NCI-H748 treated with DMSO at 0.1 percent for 48 hours (cell line): Measurements from ENCODE around the gene TMEM253.
A peak's percentile ranks its signal among the peaks of the same experiment; 100 is the strongest.

ENCODE experiments used
- DNase-seq: peaks from one replicate; lab custom pipeline; 2025; lab: John Stamatoyannopoulos, UW

TMEM253 gene

DNA sequence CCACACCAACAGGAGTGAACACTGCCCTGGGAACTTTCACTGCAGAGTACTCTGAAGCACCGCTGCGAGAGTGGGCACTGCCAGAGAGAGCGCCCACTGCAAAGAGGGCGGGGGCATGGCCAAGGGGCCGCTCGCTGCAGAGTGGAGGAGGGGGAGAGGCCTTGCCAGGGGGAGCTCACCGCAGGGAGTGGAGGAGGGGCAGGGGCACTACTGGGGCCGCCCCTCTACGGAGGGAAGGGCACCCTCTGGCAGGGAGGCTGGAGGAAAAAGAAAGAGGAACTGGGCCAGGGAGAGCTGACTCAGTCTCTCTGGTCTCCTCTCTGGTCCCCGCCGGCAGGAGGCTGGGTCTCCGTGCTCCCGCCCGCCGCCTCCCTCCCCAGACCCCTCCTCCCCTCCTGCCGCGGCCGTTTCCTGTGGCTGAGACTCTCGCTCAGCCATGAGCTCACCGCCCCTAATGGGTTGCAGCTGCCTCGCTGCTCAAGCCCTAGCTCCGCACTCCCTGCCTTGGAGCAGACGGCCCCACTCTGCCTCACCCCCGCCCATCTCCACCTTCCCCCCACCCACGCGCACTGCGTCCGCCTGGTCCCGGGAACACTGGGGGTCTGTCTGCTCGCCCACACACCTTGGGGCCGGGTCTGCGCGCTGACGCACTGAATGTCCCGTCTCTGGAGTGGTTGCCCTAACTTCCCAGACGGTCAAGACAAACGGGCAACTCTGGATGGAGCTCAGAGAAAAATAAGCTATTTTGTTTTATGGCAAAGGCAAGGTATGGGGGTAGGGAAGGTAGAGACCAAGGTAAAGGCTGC lies 29.4 kb upstream of the TMEM253 start:
- peak; percentile 58 for DNase-seq

DNA sequence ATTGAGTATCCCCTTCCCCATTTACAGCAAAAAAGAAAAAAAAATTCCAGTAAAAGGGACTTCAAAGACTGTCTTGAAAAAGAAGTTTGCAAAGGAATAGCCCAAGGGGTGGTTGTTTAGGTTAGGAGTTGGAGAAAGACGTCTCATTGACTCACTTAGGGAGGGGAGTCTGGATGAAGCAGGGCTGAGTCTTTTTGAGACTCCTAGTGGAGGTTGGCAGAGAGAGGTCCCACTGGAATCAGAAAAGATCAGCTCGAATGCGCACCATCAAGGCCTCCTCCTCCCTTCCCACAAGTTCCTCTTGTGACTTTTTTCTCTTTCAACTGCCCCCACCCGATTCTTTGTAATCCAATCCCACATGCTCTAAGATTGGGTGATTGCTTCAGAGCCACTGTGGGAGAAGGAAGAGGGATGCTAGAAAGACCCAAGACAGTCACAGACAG lies 28.8 kb upstream of the TMEM253 start:
- no peak for DNase-seq

DNA sequence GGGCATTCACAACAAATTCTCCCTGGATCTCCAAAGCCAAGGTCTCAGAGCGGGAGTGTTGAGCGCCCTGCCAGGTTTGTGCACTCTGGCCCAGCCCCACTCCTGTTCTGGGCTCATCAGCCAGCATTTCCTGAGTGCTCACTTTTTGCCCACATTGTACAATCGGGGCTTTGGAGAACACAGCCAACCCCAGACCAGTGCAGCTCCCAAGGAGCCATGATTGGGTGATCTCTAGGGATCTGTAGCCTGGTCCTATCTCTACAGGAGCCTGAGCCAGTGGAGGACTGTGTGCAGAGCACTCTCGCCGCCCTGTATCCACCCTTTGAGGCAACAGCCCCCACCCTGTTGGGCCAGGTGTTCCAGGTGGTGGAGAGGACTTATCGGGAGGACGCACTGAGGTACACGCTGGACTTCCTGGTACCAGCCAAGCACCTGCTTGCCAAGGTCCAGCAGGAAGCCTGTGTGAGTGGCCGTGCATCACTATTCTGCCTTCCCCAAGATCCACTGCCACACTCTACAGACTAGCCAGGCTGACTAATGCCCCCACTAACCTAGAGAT lies 28.0 kb upstream of the TMEM253 start:
- no peak for DNase-seq

DNA sequence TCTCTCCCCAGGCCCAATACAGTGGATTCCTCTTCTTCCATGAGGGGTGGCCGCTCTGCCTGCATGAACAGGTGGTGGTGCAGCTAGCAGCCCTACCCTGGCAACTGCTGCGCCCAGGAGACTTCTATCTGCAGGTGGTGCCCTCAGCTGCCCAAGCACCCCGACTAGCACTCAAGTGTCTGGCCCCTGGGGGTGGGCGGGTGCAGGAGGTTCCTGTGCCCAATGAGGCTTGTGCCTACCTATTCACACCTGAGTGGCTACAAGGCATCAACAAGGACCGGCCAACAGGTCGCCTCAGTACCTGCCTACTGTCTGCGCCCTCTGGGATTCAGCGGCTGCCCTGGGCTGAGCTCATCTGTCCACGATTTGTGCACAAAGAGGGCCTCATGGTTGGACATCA lies 26.9 kb upstream of the TMEM253 start:
- no peak for DNase-seq

DNA sequence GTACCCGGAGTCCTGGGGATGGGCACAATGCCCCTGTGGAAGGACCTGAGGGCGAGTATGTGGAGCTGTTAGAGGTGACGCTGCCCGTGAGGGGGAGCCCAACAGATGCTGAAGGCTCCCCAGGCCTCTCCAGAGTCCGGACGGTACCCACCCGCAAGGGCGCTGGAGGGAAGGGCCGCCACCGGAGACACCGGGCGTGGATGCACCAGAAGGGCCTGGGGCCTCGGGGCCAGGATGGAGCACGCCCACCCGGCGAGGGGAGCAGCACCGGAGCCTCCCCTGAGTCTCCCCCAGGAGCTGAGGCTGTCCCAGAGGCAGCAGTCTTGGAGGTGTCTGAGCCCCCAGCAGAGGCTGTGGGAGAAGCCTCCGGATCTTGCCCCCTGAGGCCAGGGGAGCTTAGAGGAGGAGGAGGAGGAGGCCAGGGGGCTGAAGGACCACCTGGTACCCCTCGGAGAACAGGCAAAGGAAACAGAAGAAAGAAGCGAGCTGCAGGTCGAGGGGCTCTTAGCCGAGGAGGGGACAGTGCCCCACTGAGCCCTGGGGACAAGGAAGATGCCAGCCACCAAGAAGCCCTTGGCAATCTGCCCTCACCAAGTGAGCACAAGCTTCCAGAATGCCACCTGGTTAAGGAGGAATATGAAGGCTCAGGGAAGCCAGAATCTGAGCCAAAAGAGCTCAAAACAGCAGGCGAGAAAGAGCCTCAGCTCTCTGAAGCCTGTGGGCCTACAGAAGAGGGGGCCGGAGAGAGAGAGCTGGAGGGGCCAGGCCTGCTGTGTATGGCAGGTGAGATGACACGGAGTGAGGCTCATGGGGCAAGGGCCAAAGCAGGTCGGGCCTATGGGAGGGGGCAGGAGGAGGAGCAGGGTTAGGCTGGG lies 26.2 kb upstream of the TMEM253 start:
- no peak for DNase-seq

DNA sequence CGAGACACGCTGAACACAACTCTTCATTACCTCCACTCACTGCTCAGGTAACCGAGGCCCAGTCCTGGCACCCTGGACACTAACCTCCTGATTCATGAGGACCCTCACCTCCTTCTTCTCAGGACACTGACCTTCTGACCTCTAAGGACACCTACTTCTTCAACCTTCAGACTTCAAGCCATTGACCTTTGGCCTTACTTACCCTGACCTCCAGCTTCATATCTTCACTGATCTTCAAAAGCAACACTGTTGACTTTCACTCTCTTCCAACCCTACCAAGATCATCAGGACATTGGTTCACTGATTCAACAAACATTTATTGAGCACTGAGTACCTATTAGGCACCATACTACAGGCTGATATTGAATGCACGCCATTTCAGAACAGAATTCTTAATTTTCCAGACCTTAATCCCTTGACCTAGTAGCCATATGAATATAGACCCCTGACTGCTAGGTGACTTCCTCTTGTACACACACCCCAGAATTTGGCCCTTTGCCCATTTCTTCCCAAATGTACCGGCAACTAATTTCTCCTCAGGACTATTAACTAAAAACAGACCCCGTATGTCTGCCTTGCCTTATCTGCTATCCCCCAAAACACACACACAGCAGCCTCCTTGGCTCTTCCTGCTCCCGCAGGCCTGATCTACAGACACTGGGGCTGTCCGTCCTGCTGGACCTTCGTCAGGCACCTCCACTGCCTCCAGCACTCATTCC lies 25.0 kb upstream of the TMEM253 start:
- no peak for DNase-seq

DNA sequence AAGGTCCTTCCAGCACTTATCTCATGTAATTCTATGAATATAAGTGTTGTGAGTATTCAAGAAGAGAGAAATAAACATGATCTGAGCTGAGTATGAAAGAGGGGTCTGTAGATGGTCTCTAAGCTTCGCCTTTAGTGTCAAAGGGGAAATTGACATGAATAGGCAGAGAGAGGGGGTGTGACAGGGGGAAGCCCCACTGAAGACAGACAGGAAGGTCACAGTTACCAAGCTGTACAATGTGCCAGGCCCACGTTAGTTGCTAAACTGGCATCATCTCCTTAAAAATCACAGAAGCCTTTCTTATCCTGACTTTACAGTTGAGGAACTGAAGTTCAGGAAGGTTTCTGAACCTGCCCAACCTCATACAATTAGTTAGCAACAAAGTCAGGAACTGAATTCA lies 23.2 kb upstream of the TMEM253 start:
- DNase-seq: no peak

DNA sequence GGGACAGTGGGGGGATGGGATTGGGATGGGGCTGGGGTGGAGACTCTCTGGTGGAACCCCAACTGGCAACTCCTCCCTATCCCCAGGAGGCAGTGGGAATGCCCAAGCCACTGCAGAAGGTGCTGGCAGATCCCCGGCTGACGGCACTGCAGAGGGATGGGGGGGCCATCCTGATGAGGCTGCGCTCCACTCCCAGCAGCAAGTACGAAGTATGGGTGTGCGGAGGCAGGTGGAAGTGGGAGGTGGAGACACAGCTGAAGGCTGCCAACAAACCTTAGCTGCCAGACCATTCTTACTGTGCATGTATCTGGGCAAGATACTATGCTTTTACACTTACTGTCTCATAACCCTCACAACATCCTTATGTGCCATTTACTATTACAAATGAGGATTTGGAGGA lies 22.6 kb upstream of the TMEM253 start:
- no peak for DNase-seq

DNA sequence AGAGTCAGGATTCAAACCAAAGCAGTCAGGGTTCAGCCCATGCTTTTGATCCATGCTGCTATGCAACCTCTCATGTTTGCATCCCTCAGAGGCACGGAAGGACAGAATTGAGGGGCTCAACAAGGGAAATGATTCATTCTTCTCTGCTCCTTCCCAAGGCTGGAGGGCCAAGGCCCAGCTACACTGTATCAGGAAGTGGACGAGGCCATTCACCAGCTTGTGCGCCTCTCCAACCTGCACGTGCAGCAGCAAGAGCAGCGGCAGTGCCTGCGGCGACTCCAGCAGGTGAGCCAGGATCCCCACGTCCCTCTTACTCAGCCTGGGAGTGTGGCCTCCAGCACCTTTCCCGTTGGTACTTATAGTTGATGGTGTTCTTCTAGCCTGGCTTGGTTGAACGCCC lies 22.1 kb upstream of the TMEM253 start:
- no peak for DNase-seq

DNA sequence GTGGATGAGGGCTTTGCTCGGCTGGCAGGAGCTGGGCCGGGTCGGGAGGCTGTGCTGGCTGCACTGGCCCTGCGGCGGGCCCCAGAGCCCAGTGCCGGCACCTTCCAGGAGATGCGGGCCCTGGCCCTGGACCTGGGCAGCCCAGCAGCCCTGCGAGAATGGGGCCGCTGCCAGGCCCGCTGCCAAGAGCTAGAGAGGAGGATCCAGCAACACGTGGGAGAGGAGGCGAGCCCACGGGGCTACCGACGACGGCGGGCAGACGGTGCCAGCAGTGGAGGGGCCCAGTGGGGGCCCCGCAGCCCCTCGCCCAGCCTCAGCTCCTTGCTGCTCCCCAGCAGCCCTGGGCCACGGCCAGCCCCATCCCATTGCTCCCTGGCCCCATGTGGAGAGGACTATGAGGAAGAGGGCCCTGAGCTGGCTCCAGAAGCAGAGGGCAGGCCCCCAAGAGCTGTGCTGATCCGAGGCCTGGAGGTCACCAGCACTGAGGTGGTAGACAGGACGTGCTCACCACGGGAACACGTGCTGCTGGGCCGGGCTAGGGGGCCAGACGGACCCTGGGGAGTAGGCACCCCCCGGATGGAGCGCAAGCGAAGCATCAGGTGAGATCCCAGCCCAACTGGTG lies 19.2 kb upstream of the TMEM253 start:
- no peak for DNase-seq

DNA sequence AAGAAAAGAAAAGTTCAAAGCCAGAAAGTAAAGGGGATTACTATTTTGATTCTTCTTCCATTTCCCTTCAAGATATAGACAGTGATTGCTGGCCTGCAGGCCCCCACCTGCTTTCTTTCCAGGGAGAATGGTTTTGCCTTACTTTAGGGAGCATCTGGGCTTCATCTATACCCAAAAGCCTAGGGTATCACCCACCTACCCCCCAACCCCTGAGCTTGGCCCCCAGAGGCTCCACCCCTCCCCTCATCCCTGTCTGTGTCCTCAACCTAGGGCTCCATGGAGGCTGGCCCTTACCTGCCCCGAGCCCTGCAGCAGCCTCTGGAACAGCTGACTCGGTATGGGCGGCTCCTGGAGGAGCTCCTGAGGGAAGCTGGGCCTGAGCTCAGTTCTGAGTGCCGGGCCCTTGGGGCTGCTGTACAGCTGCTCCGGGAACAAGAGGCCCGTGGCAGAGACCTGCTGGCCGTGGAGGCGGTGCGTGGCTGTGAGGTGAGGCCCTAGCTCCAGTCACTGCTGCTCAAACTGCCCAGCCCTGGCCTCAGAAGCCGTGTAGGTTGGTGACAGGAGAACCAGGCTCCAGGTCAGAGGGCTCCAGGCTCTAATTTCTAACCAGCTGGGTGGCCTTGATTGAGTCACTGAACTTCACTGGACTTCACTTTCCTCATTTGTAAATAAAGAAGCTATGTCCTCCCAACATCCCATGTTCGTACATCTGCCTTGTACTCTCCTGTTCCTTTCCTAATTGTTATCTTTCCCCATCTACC lies 17.1 kb upstream of the TMEM253 start:
- no peak for DNase-seq

DNA sequence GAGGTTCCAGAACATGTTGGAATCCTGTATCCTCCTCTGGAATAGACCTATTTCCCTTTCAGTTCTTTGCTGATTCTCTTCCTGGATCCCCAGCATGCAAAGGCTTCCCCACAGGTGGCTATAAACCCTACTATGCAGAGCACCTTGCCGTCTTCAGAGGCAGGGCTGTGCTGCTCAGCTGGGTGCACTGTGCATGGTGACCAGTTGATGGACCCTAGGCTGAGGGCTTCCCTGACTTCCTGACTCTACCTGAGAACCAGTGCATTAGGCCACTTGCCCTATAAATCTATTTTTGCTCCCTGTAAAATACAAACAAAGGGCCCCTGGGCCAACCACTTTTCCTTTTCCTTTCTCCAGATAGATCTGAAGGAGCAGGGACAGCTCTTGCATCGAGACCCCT lies 16.5 kb upstream of the TMEM253 start:
- no peak for DNase-seq

DNA sequence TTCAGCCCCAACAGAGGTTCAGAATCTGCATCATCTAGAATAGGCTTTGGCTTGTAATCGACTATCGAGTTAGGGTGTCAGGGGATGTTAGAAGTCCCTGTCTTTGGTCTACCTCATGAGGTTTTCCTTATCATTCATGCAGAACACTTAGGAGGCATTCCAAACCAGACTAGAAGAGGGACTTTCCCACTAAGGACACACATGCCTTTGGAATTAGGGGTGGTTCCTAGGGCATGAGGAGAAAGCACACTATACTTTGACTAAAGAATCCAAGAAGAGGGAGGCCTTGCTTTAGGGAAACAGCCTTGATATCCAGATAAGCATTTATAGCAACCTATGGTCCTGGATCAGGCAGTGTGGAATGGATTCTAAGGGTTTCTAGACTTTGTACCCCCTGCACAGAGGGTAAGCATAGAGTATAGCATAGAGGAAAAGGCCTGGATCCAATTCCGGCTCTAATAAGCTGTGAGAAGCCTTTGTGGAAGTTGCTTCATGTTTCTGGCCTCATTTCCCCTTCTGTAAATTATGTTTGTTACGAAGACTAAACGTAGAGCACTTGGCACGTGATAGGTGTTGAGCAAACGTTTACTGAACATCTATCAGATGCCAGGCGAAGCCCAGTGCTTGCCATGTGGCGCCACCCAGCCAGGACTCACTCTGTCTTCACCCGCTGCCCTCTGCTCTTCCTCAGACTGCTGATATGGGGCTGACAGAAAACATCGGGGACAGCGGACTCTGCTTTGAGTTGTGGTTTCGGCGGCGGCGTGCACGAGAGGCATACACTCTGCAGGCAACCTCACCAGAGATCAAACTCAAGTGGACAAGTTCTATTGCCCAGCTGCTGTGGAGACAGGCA lies 15.6 kb upstream of the TMEM253 start:
- no peak for DNase-seq

DNA sequence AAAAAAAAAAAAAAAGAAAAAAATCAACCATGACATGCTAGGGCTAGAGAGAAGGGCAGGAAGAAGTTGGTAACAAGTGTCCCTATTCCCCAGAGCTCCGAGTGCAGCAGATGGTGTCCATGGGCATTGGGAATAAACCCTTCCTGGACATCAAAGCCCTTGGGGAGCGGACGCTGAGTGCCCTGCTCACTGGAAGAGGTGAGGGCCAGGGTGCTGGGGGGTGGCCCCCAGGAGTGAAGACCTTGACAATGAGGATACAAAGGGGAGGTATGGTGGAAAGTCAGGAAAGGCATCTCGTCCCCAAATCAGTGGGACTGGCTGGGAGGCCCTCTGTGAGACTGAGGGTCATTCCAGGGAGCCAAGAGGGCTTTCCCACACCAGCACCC lies 14.0 kb upstream of the TMEM253 start:
- DNase-seq: no peak

DNA sequence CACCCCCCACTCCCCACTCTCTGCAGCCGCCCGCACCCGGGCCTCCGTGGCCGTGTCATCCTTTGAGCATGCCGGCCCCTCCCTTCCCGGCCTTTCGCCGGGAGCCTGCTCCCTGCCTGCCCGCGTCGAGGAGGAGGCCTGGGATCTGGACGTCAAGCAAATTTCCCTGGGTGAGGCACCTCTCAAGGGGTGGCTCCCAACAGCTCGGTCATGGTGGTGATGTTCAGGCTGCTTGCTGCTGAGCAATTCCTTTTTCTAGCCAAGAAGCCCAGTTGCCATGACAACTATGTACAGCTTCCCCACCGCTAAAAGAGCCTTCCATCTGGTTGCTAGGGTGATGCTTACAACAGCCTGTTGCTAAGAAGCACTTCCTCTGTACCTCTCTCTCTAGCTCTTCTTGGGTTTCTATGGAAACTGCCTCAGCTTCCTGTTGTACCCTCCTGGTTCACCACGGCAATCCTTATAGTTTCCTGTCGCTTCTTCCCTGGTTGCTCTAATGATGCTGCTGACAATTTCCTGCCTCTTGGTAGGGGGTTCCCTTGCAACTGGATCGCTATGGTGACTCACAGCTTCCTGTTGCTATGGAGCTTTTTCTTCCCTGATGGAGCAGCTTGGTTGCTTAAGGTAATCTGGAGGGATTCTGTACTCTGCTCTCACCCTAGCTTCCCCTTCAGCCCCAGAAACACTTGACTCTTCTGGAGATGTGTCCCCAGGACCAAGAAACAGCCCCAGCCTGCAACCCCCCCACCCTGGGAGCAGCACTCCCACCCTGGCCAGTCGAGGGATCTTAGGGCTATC lies 13.4 kb upstream of the TMEM253 start:
- peak; percentile 91 for DNase-seq

DNA sequence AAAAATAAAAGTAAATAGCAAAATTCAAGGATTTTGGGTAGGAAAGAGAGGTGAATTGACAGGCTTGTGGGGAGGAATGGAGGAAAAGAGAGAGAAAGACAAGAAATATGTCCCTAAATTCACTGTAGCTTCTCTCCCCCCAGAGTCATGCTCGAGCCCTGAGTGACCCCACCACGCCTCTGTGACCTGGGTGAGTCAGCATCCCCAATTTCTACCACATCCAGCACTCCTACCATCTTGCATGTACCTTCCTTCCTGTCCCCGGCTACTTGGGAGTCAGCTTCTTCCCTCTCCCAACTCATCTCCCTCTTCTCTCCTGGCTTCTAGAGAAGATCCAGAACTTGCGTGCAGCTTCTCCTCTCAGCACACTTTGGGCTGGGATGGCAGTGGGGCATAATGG lies 12.2 kb upstream of the TMEM253 start:
- no peak for DNase-seq

DNA sequence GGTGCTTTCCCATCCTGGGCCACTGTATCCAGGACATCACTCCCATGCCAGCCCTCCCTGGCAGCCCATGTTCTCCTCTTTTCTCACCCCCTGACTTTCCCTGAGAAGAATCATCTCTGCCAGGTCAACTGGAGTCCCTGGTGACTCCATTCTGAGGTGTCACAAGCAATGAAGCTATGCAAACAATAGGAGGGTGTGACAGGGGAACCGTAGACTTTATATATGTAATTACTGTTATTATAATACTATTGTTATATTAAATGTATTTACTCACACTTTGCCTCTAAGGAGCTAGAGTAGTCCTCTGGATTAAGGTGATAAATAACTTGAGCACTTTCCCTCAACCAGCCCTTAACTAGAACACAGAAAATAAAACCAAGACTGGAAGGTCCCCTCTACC lies 11.6 kb upstream of the TMEM253 start:
- no peak for DNase-seq

DNA sequence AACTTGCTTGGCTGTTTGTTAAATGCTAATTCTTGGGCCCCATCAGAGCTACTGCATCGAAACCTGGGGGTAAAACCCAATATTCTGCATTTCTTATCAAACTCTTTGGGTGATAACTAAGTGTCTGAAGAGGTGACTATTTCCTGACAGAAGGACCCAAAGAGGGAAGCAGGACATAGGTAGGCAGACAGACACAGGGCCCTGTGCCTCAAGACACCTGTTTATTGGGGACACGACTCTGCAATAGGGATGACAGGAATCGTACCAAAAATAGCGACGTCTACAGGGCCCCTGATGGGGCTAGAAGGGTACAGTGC lies 11.0 kb upstream of the TMEM253 start:
- DNase-seq: no peak

DNA sequence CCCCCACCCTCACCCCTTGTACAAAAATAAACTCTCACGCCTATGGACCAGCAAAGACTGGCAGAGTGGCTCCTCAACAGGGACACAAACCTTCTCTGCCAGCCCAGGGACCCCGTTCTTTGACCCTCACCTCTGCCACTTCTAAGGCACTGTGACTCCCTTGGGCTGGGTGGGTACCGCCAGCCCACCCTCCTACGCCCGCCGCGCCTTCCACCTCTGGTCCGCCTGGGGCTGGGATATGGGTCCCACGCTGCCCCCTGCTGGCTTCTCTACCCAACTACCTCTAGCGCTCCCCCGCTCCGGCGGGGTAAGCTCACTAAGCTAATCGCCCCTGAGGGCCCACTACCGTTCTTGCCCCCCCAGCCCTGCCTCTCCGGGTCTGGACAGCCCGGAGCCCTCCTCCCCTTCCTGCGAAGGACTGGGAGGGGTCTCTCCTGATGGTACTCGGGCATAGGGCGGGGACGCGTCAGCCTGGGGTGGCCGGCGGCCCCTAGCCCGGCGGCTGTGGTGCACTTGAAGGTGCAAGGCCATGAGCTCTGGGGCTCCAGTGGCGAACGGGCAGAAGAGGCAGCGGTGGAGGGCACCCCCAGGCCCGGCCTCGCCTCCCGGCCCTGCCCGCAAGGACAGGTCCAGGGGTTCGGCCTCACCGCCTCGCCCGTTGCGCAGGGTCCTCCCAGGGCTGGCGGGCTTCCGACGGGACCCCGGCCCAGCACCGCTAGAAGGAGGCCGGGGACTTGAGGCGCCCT lies 10.5 kb upstream of the TMEM253 start:
- DNase-seq: no peak
